ENCODE measurements around the gene SAP30BP. TPM values are rescaled to one million over a fixed set of nuclear protein-coding genes. Genes with fewer than 3 reads are reported as not detected.

The SAP30BP gene
- total RNA-seq, 1 experiment from 2014 or later, result 80.3 TPM

- no peak within 1 kb of the TSS for H2AFZ ChIP-seq
- H3K36me3 ChIP-seq (ENCODE audit: low read depth), result no peaks in the 10 kb centered on the region
- no TSS peak for BruUV-seq (replicated peaks)
These were observed 34.2 kb upstream of the SAP30BP start, which contains the start of gene SMIM5 for GRCh38 chr17:75632863-75633485. Gene SMIM5 (plus strand): TSS chr17:75633434. CDS start chr17:75640202, 6,768 bp downstream.

GRCh38 chr17:75633486-75634375, 33.4 kb upstream of the SAP30BP start:
- intact Hi-C loops (cut with micrococcal nuclease; ENCODE audit: unreplicated experiment), result loop anchor here (1.0 to 5.0 kb wide), 5 partner anchors 21 to 115 kb away; partner anchors contain the start of genes RECQL5 and SAP30BP
- peak overlapping the region; percentile 38; the same call in 1 of the 2 replicates for H3K27ac ChIP-seq
- no peaks in the 10 kb centered on the region for H3K9me2 ChIP-seq (ENCODE audit: insufficient read depth)
- H2AFZ ChIP-seq, result no peak overlapping the region
- no TSS peak for BruUV-seq (replicated peaks)
- DNase-seq, result peak; percentile 89 to 93
- H3K4me2 ChIP-seq, result peak overlapping the region; percentile 72
- H3K4me1 ChIP-seq (replicated peaks; ENCODE audit: insufficient read depth), result peaks cover 20% of the 10 kb centered on the region
- H3K36me3 ChIP-seq (ENCODE audit: low read depth), result no peaks in the 10 kb centered on the region
- H3F3A ChIP-seq (ENCODE audit: insufficient read depth, low read depth), result peaks cover 13% of the 10 kb centered on the region
- H4K20me1 ChIP-seq (ENCODE audit: insufficient read depth), result peaks cover 12% of the 10 kb centered on the region
- H3K27me3 ChIP-seq (ENCODE audit: insufficient read depth, low read depth), result no peaks in the 10 kb centered on the region
- no peak overlapping the region for H3K4me3 ChIP-seq
- no peaks in the 10 kb centered on the region for H3K79me2 ChIP-seq (ENCODE audit: low read depth)
- peak; percentile 67 for TF ChIP-seq CTCF (conservative IDR thresholded peaks at IDR 0.05)
- no peak for TF ChIP-seq EZH2 (IDR thresholded peaks at IDR 0.05; ENCODE audit: low read depth)
- ChIA-PET CTCF (interaction anchor here (0.5 to 2.5 kb wide), 25 partner anchors 8 to 315 kb away, joined by 3 to 49 read pairs (median 5); partner anchors contain the start of genes RECQL5 and SAP30BP), POLR2A (ENCODE audit: unreplicated experiment) (interaction anchor here (0.6 to 1.3 kb wide), 6 partner anchors 12 to 123 kb away, joined by 3 to 9 read pairs (median 4); partner anchors contain the start of genes ITGB4 and RECQL5)
- no peaks in the 10 kb centered on the region for H3K9me3 ChIP-seq (ENCODE audit: insufficient read depth, low read depth)

More at GRCh38 chr17:75632863-75633485, 34.2 kb upstream of the SAP30BP start, which contains the start of gene SMIM5:
- TF ChIP-seq EZH2 (IDR thresholded peaks at IDR 0.05; ENCODE audit: low read depth) (no peak), CTCF (conservative IDR thresholded peaks at IDR 0.05) (peak; percentile 91)
- POLR2A ChIA-PET (ENCODE audit: unreplicated experiment), result interaction anchor here (0.6 to 1.3 kb wide), 2 partner anchors 13 to 89 kb away, joined by 5 to 7 read pairs; partner anchors contain the start of gene ITGB4
- Histone ChIP-seq H3K27me3 (ENCODE audit: insufficient read depth, low read depth) (no peaks in the 10 kb centered on the region), H3F3A (ENCODE audit: insufficient read depth, low read depth) (peaks cover 13% of the 10 kb centered on the region), H3K4me3 (no peak within 1 kb of the TSS), H3K4me2 (peak within 1 kb of the TSS; percentile 72), H3K9me3 (ENCODE audit: insufficient read depth, low read depth) (no peaks in the 10 kb centered on the region), H3K79me2 (ENCODE audit: low read depth) (no peaks in the 10 kb centered on the region), H4K20me1 (ENCODE audit: insufficient read depth) (peaks cover 12% of the 10 kb centered on the region), H3K9me2 (ENCODE audit: insufficient read depth) (no peaks in the 10 kb centered on the region), H3K4me1 (replicated peaks; ENCODE audit: insufficient read depth) (peaks cover 20% of the 10 kb centered on the region), H3K27ac (peak within 1 kb of the TSS; percentile 38; the same call in 1 of the 2 replicates)
- peak; percentile 71 to 85 for DNase-seq
- CTCF ChIA-PET, result interaction anchor here (0.5 to 2.5 kb wide), 24 partner anchors 10 to 314 kb away, joined by 3 to 49 read pairs (median 4); partner anchors contain the start of genes RECQL5 and SAP30BP
- intact Hi-C loops (cut with micrococcal nuclease; ENCODE audit: unreplicated experiment), result loop anchor here (1.0 to 5.0 kb wide), 5 partner anchors 21 to 116 kb away; partner anchors contain the start of genes RECQL5 and SAP30BP

- BruUV-seq (replicated peaks), result no TSS peak
- Histone ChIP-seq H3K27me3 (ENCODE audit: insufficient read depth, low read depth) (no peaks in the 10 kb centered on the region), H3F3A (ENCODE audit: insufficient read depth, low read depth) (peaks cover 13% of the 10 kb centered on the region), H4K20me1 (ENCODE audit: insufficient read depth) (peaks cover 12% of the 10 kb centered on the region), H3K4me3 (no peak overlapping the region), H3K9me2 (ENCODE audit: insufficient read depth) (no peaks in the 10 kb centered on the region), H3K79me2 (ENCODE audit: low read depth) (no peaks in the 10 kb centered on the region), H3K27ac (no peak overlapping the region), H2AFZ (no peak overlapping the region), H3K4me2 (peak overlapping the region; percentile 72), H3K36me3 (ENCODE audit: low read depth) (no peaks in the 10 kb centered on the region), H3K9me3 (ENCODE audit: insufficient read depth, low read depth) (no peaks in the 10 kb centered on the region), H3K4me1 (replicated peaks; ENCODE audit: insufficient read depth) (peaks cover 24% of the 10 kb centered on the region)
- intact Hi-C loops (cut with micrococcal nuclease; ENCODE audit: unreplicated experiment), result loop anchor here (5.0 kb wide), 1 partner anchor 33 kb away; the partner anchor contains the start of genes RECQL5 and SAP30BP
- POLR2A ChIA-PET (ENCODE audit: unreplicated experiment), result interaction anchor here (0.6 to 0.7 kb wide), 3 partner anchors 30 to 123 kb away, joined by 3 to 9 read pairs (median 4); partner anchors contain the start of gene RECQL5
- CTCF ChIA-PET, result interaction anchor here (0.5 to 2.5 kb wide), 16 partner anchors 9 to 219 kb away, joined by 3 to 49 read pairs (median 6); partner anchors contain the start of genes RECQL5 and SAP30BP
- TF ChIP-seq EZH2 (IDR thresholded peaks at IDR 0.05; ENCODE audit: low read depth) (no peak), CTCF (conservative IDR thresholded peaks at IDR 0.05) (no peak)
- no peak for DNase-seq
These were observed 32.8 kb upstream of the SAP30BP start for GRCh38 chr17:75634376-75634740.

All from PC-9 (cell line).